Endothelial cell of umbilical vein (primary cell): ENCODE measurements around the gene SLC6A19. TPM values are rescaled to one million over a fixed set of nuclear protein-coding genes. Genes with fewer than 3 reads are reported as not detected.

Source experiments
- BruUV-seq: library from RNA; stranded (reverse); fragments of 400-500 nt; replicated peaks from 2 replicates; lab custom pipeline; 2021; lab: Mats Ljungman, UMichigan
- CTCF ChIA-PET: fragments of 300-600, 350-600 bp; sonication (Branson Sonifier 250); formaldehyde crosslinking; loops from one replicate; lab custom pipeline; 2021; ENCODE audit warnings: antibody characterized with exemption, inconsistent platforms; lab: Charles Lee
- POLR2A ChIA-PET: fragments of 300-600, 350-600 bp; sonication (Branson Sonifier 250); formaldehyde crosslinking; loops from one replicate; lab custom pipeline; 2021; ENCODE audit warnings: antibody characterized with exemption, inconsistent platforms; lab: Charles Lee
- DNase-seq: peaks from one replicate; pipeline ENCODE4 v3.0.0-alpha.2; 2011; ENCODE audit warnings: low read depth, low spot score
- FAIRE-seq: peaks from 2 replicates; lab custom pipeline; 2011; peaks lifted over from hg19 to GRCh38; lab: Jason Lieb, UNC
- H2AFZ ChIP-seq: 2 replicates; pipeline ENCODE4 v1.6.0; 2012; ENCODE audit warnings: low read depth, low read length, control low read depth, inconsistent platforms
- H3K27ac ChIP-seq: 2 replicates; pipeline ENCODE4 v1.5.1; 2011; ENCODE audit warnings: low read depth, mild to moderate bottlenecking, control low read depth, low read length, moderate library complexity; ENCODE audit not compliant: insufficient read depth
- H3K27me3 ChIP-seq, 2 experiments: 2 replicates each; pipeline versions ENCODE4 v1.6.0 to v1.6.1; 2011; ENCODE audit warnings: low read length in 2 of 2, mixed read lengths in 1 of 2; ENCODE audit not compliant: control insufficient read depth in 2 of 2, insufficient read depth in 2 of 2
- H3K36me3 ChIP-seq, 2 experiments: 2 replicates in 1 of 2; 3 replicates in 1 of 2; pipeline ENCODE4 v1.5.1; 2011; ENCODE audit warnings: low read length in 2 of 2, mild to moderate bottlenecking in 1 of 2, moderate library complexity in 1 of 2; ENCODE audit not compliant: control insufficient read depth in 2 of 2, insufficient read depth in 2 of 2; ENCODE audit errors: extremely low read depth in 1 of 2
- H3K4me1 ChIP-seq: 3 replicates; pipeline ENCODE4 v1.5.1; 2011; ENCODE audit warnings: mild to moderate bottlenecking, low read length; ENCODE audit not compliant: control insufficient read depth, insufficient read depth; ENCODE audit errors: extremely low read depth
- H3K4me2 ChIP-seq: 2 replicates; pipeline ENCODE4 v1.6.1; 2011; ENCODE audit warnings: low read length, control low read depth, mixed read lengths; ENCODE audit not compliant: insufficient read depth
- H3K4me3 ChIP-seq, 3 experiments: fragments of 200-600 bp in 1 of 3; sonication (generic), shearing (Covaris generic) in 1 of 3; replicated peaks in 1 of 3; 2 replicates each; pipeline ENCODE4 v1.5.1; 2011 to 2016; ENCODE audit warnings: control low read depth in 3 of 3, low read length in 3 of 3, mild to moderate bottlenecking in 2 of 3, inconsistent platforms in 1 of 3, low read depth in 1 of 3, moderate library complexity in 1 of 3; ENCODE audit not compliant: insufficient read depth in 1 of 3
- H3K79me2 ChIP-seq: 2 replicates; pipeline ENCODE4 v1.6.0; 2012; ENCODE audit warnings: low read length, inconsistent platforms; ENCODE audit not compliant: control insufficient read depth, insufficient read depth
- H3K9ac ChIP-seq: replicated peaks from 2 replicates; pipeline ENCODE3; 2011; ENCODE audit warnings: low read length, control low read depth; ENCODE audit not compliant: insufficient read depth; ENCODE audit errors: extremely low read depth
- H3K9me1 ChIP-seq: replicated peaks from 3 replicates; pipeline ENCODE4 v1.6.0; 2011; ENCODE audit warnings: mild to moderate bottlenecking, low read length; ENCODE audit not compliant: control insufficient read depth, insufficient read depth; ENCODE audit errors: extremely low read depth
- H3K9me3 ChIP-seq: replicated peaks from 2 replicates; pipeline ENCODE4 v1.5.1; 2012; ENCODE audit warnings: low read length, inconsistent platforms; ENCODE audit not compliant: control insufficient read depth, insufficient read depth
- H4K20me1 ChIP-seq: replicated peaks from 2 replicates; pipeline ENCODE3; 2011; ENCODE audit warnings: mild to moderate bottlenecking, low read length; ENCODE audit not compliant: control insufficient read depth, insufficient read depth; ENCODE audit errors: extremely low read depth
- EZH2 ChIP-seq: IDR thresholded peaks from 2 replicates; pipeline ENCODE4 v1.6.1; 2012; ENCODE audit warnings: borderline replicate concordance, low read depth, mild to moderate bottlenecking, moderate library complexity, low read length, inconsistent platforms; ENCODE audit not compliant: severe bottlenecking
- FOS ChIP-seq: IDR thresholded peaks from 2 replicates; pipeline ENCODE4 v1.6.1; 2011; ENCODE audit warnings: mild to moderate bottlenecking, low read length, moderate library complexity, borderline replicate concordance; ENCODE audit not compliant: insufficient read depth
- GATA2 ChIP-seq: IDR thresholded peaks from 2 replicates; pipeline ENCODE4 v1.7.0; 2011; ENCODE audit warnings: low read depth, mild to moderate bottlenecking, moderate library complexity, mixed read lengths, low read length; ENCODE audit not compliant: insufficient read length, insufficient read depth
- JUN ChIP-seq: IDR thresholded peaks from 2 replicates; pipeline ENCODE4 v1.6.1; 2011; ENCODE audit warnings: borderline replicate concordance, low read depth; ENCODE audit not compliant: insufficient read length, insufficient read depth
- MYC ChIP-seq: IDR thresholded peaks from one replicate; pipeline ENCODE4 v1.6.1; 2011; ENCODE audit warnings: mild to moderate bottlenecking, low read depth, low read length
- POLR2A ChIP-seq: IDR thresholded peaks from 2 replicates; pipeline ENCODE4 v1.6.1; 2012; ENCODE audit warnings: low read depth, mild to moderate bottlenecking, control low read depth, low read length
- POLR2AphosphoS5 ChIP-seq: IDR thresholded peaks from 2 replicates; pipeline ENCODE4 v1.6.1; 2012; ENCODE audit warnings: low read depth, mild to moderate bottlenecking, control low read depth, low read length, moderate library complexity; ENCODE audit not compliant: insufficient read depth
- dilution Hi-C: fragments of 300-500 bp; cut with MboI; formaldehyde crosslinking; loops from one replicate; pipeline ENCODE4 v1.15.0; 2019; ENCODE audit warnings: low sequenced_read_pairs; ENCODE audit not compliant: extremely low pct_ligation_motif_present
- intact Hi-C: fragments of 100-400 bp; cut with micrococcal nuclease; formaldehyde crosslinking; loops from one replicate; pipeline ENCODE4 v1.10.0; 2022
- polyA plus RNA-seq, 4 experiments: library from polyadenylated mRNA; depleted of rRNA in 3 of 4; stranded (reverse) in 3 of 4; unstranded in 1 of 4; fragments of >200 nt; gene quantifications; 2 replicates each; pipeline versions ENCODE4 v1.2.1 to v1.2.3, GENCODE V29; 2011 to 2012; ENCODE audit warnings: missing spikeins in 1 of 4
- total RNA-seq: library from RNA; stranded (reverse); gene quantifications from 2 replicates; pipeline ENCODE4 v1.2.3, GENCODE V29; 2021
- TF ChIP-seq, protein P1 (sequence below), 2 donors: IDR thresholded peaks; 1 replicate in 1 of 2; 2 replicates in 1 of 2; pipeline ENCODE4 v1.5.1; 2011; ENCODE audit warnings: low read length in 2 of 2, mild to moderate bottlenecking in 2 of 2, moderate library complexity in 2 of 2, control low read depth in 1 of 2, inconsistent platforms in 1 of 2, low read depth in 1 of 2; ENCODE audit not compliant: insufficient read depth in 1 of 2; ENCODE audit errors: extremely low read depth in 1 of 2
- TF ChIP-seq, protein P2 (sequence below): IDR thresholded peaks from 2 replicates; pipeline ENCODE4 v1.6.1; 2011; ENCODE audit not compliant: insufficient read depth, insufficient read length

Gene SLC6A19
- total and polyA plus RNA-seq, 2 donors (not counting 3 experiments of a cell fraction or from before 2014, with no cell fraction given): not detected

GRCh38 chr5:1158647-1159340, 42.6 kb upstream of the SLC6A19 start:
- dilution Hi-C loops (no loop called here), intact Hi-C loops (no loop called here)
- TF ChIP-seq MYC: no peak
- TF ChIP-seq GATA2: no peak
- TF ChIP-seq, protein P1, sequence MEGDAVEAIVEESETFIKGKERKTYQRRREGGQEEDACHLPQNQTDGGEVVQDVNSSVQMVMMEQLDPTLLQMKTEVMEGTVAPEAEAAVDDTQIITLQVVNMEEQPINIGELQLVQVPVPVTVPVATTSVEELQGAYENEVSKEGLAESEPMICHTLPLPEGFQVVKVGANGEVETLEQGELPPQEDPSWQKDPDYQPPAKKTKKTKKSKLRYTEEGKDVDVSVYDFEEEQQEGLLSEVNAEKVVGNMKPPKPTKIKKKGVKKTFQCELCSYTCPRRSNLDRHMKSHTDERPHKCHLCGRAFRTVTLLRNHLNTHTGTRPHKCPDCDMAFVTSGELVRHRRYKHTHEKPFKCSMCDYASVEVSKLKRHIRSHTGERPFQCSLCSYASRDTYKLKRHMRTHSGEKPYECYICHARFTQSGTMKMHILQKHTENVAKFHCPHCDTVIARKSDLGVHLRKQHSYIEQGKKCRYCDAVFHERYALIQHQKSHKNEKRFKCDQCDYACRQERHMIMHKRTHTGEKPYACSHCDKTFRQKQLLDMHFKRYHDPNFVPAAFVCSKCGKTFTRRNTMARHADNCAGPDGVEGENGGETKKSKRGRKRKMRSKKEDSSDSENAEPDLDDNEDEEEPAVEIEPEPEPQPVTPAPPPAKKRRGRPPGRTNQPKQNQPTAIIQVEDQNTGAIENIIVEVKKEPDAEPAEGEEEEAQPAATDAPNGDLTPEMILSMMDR (IDR thresholded peaks at IDR 0.05; ENCODE audit: extremely low read depth in 1 of 2, insufficient read depth in 1 of 2, low read depth in 1 of 2, low read length in 2 of 2): no peak
- TF ChIP-seq, protein P2, sequence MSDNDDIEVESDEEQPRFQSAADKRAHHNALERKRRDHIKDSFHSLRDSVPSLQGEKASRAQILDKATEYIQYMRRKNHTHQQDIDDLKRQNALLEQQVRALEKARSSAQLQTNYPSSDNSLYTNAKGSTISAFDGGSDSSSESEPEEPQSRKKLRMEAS: no peak
- TF ChIP-seq POLR2A: no peak
- Histone ChIP-seq H3K9ac (no peak overlapping the region), H3K4me1 (no peaks in the 10 kb centered on the region), H3K79me2 (no peaks in the 10 kb centered on the region), H3K4me2 (no peak overlapping the region), H3K27ac (no peak overlapping the region), H3K9me3 (no peaks in the 10 kb centered on the region), H2AFZ (no peak overlapping the region), H4K20me1 (no peaks in the 10 kb centered on the region), H3K27me3 (peaks cover 20 to 21% of the 10 kb centered on the region in 2 experiments), H3K9me1 (no peaks in the 10 kb centered on the region), H3K36me3 (no peaks in the 10 kb centered on the region), H3K4me3 (no peak overlapping the region)
- ChIA-PET POLR2A (no interaction called here), CTCF (no interaction called here)
- BruUV-seq: no TSS peak
- DNase-seq: no peak
- no peak for FAIRE-seq

GRCh38 chr5:1159341-1159675, 42.1 kb upstream of the SLC6A19 start:
- FAIRE-seq (no peak), DNase-seq (no peak)
- Histone ChIP-seq H3K36me3 (no peaks in the 10 kb centered on the region), H3K27ac (no peak overlapping the region), H3K79me2 (no peaks in the 10 kb centered on the region), H2AFZ (no peak overlapping the region), H3K4me1 (no peaks in the 10 kb centered on the region), H4K20me1 (no peaks in the 10 kb centered on the region), H3K4me2 (no peak overlapping the region), H3K9me1 (no peaks in the 10 kb centered on the region), H3K9me3 (no peaks in the 10 kb centered on the region), H3K9ac (no peak overlapping the region), H3K27me3 (peaks cover 18% of the 10 kb centered on the region in 2 experiments), H3K4me3 (no peak overlapping the region)
- POLR2A ChIA-PET: no interaction called here
- TF ChIP-seq GATA2: no peak
- no peak for TF ChIP-seq POLR2AphosphoS5
- TF ChIP-seq EZH2: no peak
- no peak for TF ChIP-seq FOS
- TF ChIP-seq, protein P1 (IDR thresholded peaks at IDR 0.05; ENCODE audit: extremely low read depth in 1 of 2, insufficient read depth in 1 of 2, low read depth in 1 of 2, low read length in 2 of 2): no peak
- TF ChIP-seq MYC: no peak
- no peak for TF ChIP-seq JUN
- CTCF ChIA-PET: no interaction called here
- intact Hi-C loops: no loop called here
- dilution Hi-C loops: no loop called here
- no TSS peak for BruUV-seq
